DOHH2 (cell line): ENCODE data around the gene DMD.
"Not testable (repeated sequence)": the region's sequence is repeated elsewhere in the genome, so short reads cannot be mapped to it uniquely, and the experiment has no call there.

ENCODE experiments used
- H3F3A ChIP-seq: fragments of 200-600 bp; sonication (generic), shearing (Covaris generic); 2 replicates; pipeline ENCODE4 v1.6.0; 2016; ENCODE audit warnings: antibody characterized with exemption, mild to moderate bottlenecking; ENCODE audit not compliant: control insufficient read depth, insufficient read depth
- H3K27ac ChIP-seq: fragments of 200-600 bp; sonication (generic); 2 replicates; pipeline ENCODE4 v1.5.1; 2014; ENCODE audit warnings: low read depth, mild to moderate bottlenecking, low read length, moderate library complexity
- H3K27me3 ChIP-seq: fragments of 200-600 bp; sonication (generic); 2 replicates; pipeline ENCODE4 v1.6.1; 2014; ENCODE audit warnings: mild to moderate bottlenecking, low read length, mixed read lengths; ENCODE audit not compliant: control insufficient read depth
- H3K36me3 ChIP-seq: fragments of 200-600 bp; sonication (generic); 2 replicates; pipeline ENCODE4 v1.6.1; 2014; ENCODE audit warnings: mild to moderate bottlenecking, low read length, moderate library complexity, mixed read lengths; ENCODE audit not compliant: control insufficient read depth
- H3K4me1 ChIP-seq: fragments of 200-600 bp; sonication (generic); 2 replicates; pipeline ENCODE4 v1.6.1; 2014; ENCODE audit warnings: mild to moderate bottlenecking, low read length, mixed read lengths; ENCODE audit not compliant: control insufficient read depth
- H3K4me2 ChIP-seq: fragments of 200-600 bp; sonication (generic); 2 replicates; pipeline ENCODE4 v1.6.0; 2014; ENCODE audit warnings: mild to moderate bottlenecking, low read length, moderate library complexity
- H3K4me3 ChIP-seq: fragments of 200-600 bp; sonication (generic); 2 replicates; pipeline ENCODE4 v1.5.1; 2014; ENCODE audit warnings: mild to moderate bottlenecking, low read length, mixed read lengths
- H3K79me2 ChIP-seq: fragments of 200-600 bp; sonication (generic); 2 replicates; pipeline ENCODE4 v1.6.1; 2014; ENCODE audit warnings: mild to moderate bottlenecking, low read length, mixed read lengths; ENCODE audit not compliant: control insufficient read depth
- H3K9me2 ChIP-seq: fragments of 200-600 bp; sonication (generic); replicated peaks from 2 replicates; pipeline ENCODE4 v1.6.1; 2014; ENCODE audit warnings: mild to moderate bottlenecking, low read length, mixed read lengths; ENCODE audit not compliant: control insufficient read depth
- H3K9me3 ChIP-seq: fragments of 200-600 bp; sonication (generic); 2 replicates; pipeline ENCODE4 v1.6.1; 2014; ENCODE audit warnings: antibody characterized with exemption, low read length, mixed read lengths; ENCODE audit not compliant: control insufficient read depth, insufficient read depth
- H4K20me1 ChIP-seq: fragments of 200-600 bp; sonication (generic); 2 replicates; pipeline ENCODE4 v1.6.0; 2014; ENCODE audit warnings: low read depth, mild to moderate bottlenecking, antibody characterized with exemption, low read length, moderate library complexity; ENCODE audit not compliant: control insufficient read depth, insufficient read depth
- CTCF ChIP-seq: fragments of 200-600 bp; sonication (generic); IDR thresholded peaks from one replicate; pipeline ENCODE4 v1.5.1; 2014; ENCODE audit warnings: antibody characterized with exemption, mild to moderate bottlenecking, low read depth, low read length; ENCODE audit not compliant: poor library complexity, severe bottlenecking
- EZH2phosphoT487 ChIP-seq: fragments of 200-600 bp; sonication (generic); IDR thresholded peaks from 2 replicates; pipeline ENCODE4 v1.6.1; 2017; ENCODE audit warnings: borderline replicate concordance, mild to moderate bottlenecking, antibody characterized with exemption, low read length, moderate library complexity, mixed read lengths

DMD gene

GRCh38 chrX:33082371-33082770 is 129.0 kb downstream of the DMD start:
- Histone ChIP-seq H3K36me3 (no peaks in the 10 kb centered on the region), H3K4me2 (no peak overlapping the region), H3K27me3 (no peaks in the 10 kb centered on the region), H3F3A (no peaks in the 10 kb centered on the region), H3K4me3 (no peak overlapping the region), H3K4me1 (no peaks in the 10 kb centered on the region), H3K9me2 (no peaks in the 10 kb centered on the region), H3K79me2 (no peaks in the 10 kb centered on the region), H3K9me3 (no peaks in the 10 kb centered on the region; the same call in 1 of the 2 replicates), H3K27ac (no peak overlapping the region), H4K20me1 (no peaks in the 10 kb centered on the region)
- TF ChIP-seq EZH2phosphoT487 (no peak), CTCF (no peak)

- no peaks in the 10 kb centered on the region for H3K9me2 ChIP-seq
- no peak overlapping the region for H3K4me2 ChIP-seq
- no peaks in the 10 kb centered on the region for H4K20me1 ChIP-seq
- H3K27me3 ChIP-seq = no peaks in the 10 kb centered on the region
- TF ChIP-seq CTCF (no peak), EZH2phosphoT487 (no peak)
- H3K4me3 ChIP-seq = no peak overlapping the region
- H3K9me3 ChIP-seq = no peaks in the 10 kb centered on the region; the same call in 1 of the 2 replicates
- H3F3A ChIP-seq = no peaks in the 10 kb centered on the region
- H3K27ac ChIP-seq = no peak overlapping the region
- H3K79me2 ChIP-seq = no peaks in the 10 kb centered on the region
- H3K36me3 ChIP-seq = no peaks in the 10 kb centered on the region
- H3K4me1 ChIP-seq = no peaks in the 10 kb centered on the region
Observed at GRCh38 chrX:33078273-33078672, 133.1 kb downstream of the DMD start.

GRCh38 chrX:33073660-33074059 is 137.7 kb downstream of the DMD start:
- H3K9me3 ChIP-seq, H4K20me1 ChIP-seq, H3K27me3 ChIP-seq, H3K79me2 ChIP-seq, H3K27ac ChIP-seq, H3K4me3 ChIP-seq, H3K4me2 ChIP-seq, H3K36me3 ChIP-seq, H3F3A ChIP-seq, H3K4me1 ChIP-seq, H3K9me2 ChIP-seq: not testable (repeated sequence)

- Histone ChIP-seq H3F3A (no peaks in the 10 kb centered on the region), H3K79me2 (no peaks in the 10 kb centered on the region), H3K4me3 (no peak overlapping the region), H3K36me3 (no peaks in the 10 kb centered on the region), H3K9me2 (no peaks in the 10 kb centered on the region), H4K20me1 (no peaks in the 10 kb centered on the region), H3K27ac (no peak overlapping the region), H3K4me1 (peaks cover 3% of the 10 kb centered on the region; the same call in 1 of the 2 replicates), H3K4me2 (no peak overlapping the region), H3K27me3 (no peaks in the 10 kb centered on the region), H3K9me3 (no peaks in the 10 kb centered on the region)
- TF ChIP-seq CTCF (no peak), EZH2phosphoT487 (no peak)
Observed at GRCh38 chrX:33065415-33065814, 145.9 kb downstream of the DMD start.
